Measurements from ENCODE around the gene TFCP2L1. TPM values are rescaled to one million over a fixed set of nuclear protein-coding genes. Genes with fewer than 3 reads are reported as not detected.
A peak's percentile ranks its signal among the peaks of the same experiment; 100 is the strongest.
"Not testable (repeated sequence)": the region's sequence is repeated elsewhere in the genome, so short reads cannot be mapped to it uniquely, and the experiment has no call there.

Gene TFCP2L1
- total RNA-seq, 3 donors from 2014 or later, result 0.03 to 0.08 (median 0.05) TPM

- ATAC-seq (no peak), DNase-seq (no peak)
- Mint-ChIP-seq H3K4me1 (ENCODE audit: low read depth) (peaks cover 3% of the 10 kb centered on the region), H3K9me3 (no peaks in the 10 kb centered on the region), H3K27me3 (ENCODE audit: low read depth) (peaks cover 36% of the 10 kb centered on the region), H3K36me3 (ENCODE audit: insufficient read depth) (no peaks in the 10 kb centered on the region), H3K4me3 (no peak overlapping the region)
Observed at GRCh38 chr2:121304941-121305340, 19.9 kb upstream of the TFCP2L1 start.

- no peaks in the 10 kb centered on the region for H3K36me3 Mint-ChIP-seq (ENCODE audit: insufficient read depth)
- DNase-seq, result no peak
- no peak overlapping the region for H3K4me3 Mint-ChIP-seq
- H3K9me3 Mint-ChIP-seq, result no peaks in the 10 kb centered on the region
- no peaks in the 10 kb centered on the region for H3K4me1 Mint-ChIP-seq (ENCODE audit: low read depth)
- no peak for ATAC-seq
- peaks cover 33% of the 10 kb centered on the region for H3K27me3 Mint-ChIP-seq (ENCODE audit: low read depth)
Observed at GRCh38 chr2:121303531-121304263, 18.7 kb upstream of the TFCP2L1 start.

- H3K4me1 Mint-ChIP-seq (ENCODE audit: low read depth); H3K9me3 Mint-ChIP-seq; H3K36me3 Mint-ChIP-seq (ENCODE audit: insufficient read depth); ATAC-seq; H3K4me3 Mint-ChIP-seq; DNase-seq: not testable (repeated sequence)
- peaks cover 21% of the 10 kb centered on the region for H3K27me3 Mint-ChIP-seq (ENCODE audit: low read depth)
Observed at GRCh38 chr2:121301190-121301589, 16.2 kb upstream of the TFCP2L1 start.

GRCh38 chr2:121298476-121298875 is 13.5 kb upstream of the TFCP2L1 start:
- ATAC-seq (no peak), DNase-seq (no peak)
- H3K4me1 Mint-ChIP-seq (ENCODE audit: low read depth), result no peaks in the 10 kb centered on the region
- H3K27me3 Mint-ChIP-seq (ENCODE audit: low read depth), result peaks cover 16% of the 10 kb centered on the region
- H3K9me3 Mint-ChIP-seq, result no peaks in the 10 kb centered on the region
- H3K36me3 Mint-ChIP-seq (ENCODE audit: insufficient read depth), result no peaks in the 10 kb centered on the region
- H3K4me3 Mint-ChIP-seq, result no peak overlapping the region

GRCh38 chr2:121297866-121298265 is 12.9 kb upstream of the TFCP2L1 start:
- H3K9me3 Mint-ChIP-seq; ATAC-seq; DNase-seq; H3K36me3 Mint-ChIP-seq (ENCODE audit: insufficient read depth); H3K4me1 Mint-ChIP-seq (ENCODE audit: low read depth); H3K4me3 Mint-ChIP-seq: not testable (repeated sequence)
- peaks cover 13% of the 10 kb centered on the region for H3K27me3 Mint-ChIP-seq (ENCODE audit: low read depth)

- no peak for ATAC-seq
- no peak for DNase-seq
- H3K27me3 Mint-ChIP-seq (ENCODE audit: low read depth), result peaks cover 11% of the 10 kb centered on the region
- H3K9me3 Mint-ChIP-seq, result no peaks in the 10 kb centered on the region
- H3K4me1 Mint-ChIP-seq (ENCODE audit: low read depth), result no peaks in the 10 kb centered on the region
- no peaks in the 10 kb centered on the region for H3K36me3 Mint-ChIP-seq (ENCODE audit: insufficient read depth)
- no peak overlapping the region for H3K4me3 Mint-ChIP-seq
Observed at GRCh38 chr2:121297217-121297830, 12.3 kb upstream of the TFCP2L1 start.

- no peaks in the 10 kb centered on the region for H3K4me1 Mint-ChIP-seq (ENCODE audit: low read depth)
- H3K4me3 Mint-ChIP-seq, result no peak overlapping the region
- no peaks in the 10 kb centered on the region for H3K9me3 Mint-ChIP-seq
- H3K36me3 Mint-ChIP-seq (ENCODE audit: insufficient read depth), result no peaks in the 10 kb centered on the region
- H3K27me3 Mint-ChIP-seq (ENCODE audit: low read depth), result peaks cover 10% of the 10 kb centered on the region
- DNase-seq (no peak), ATAC-seq (peak in 1 of 2 donors; percentile 27)
Observed at GRCh38 chr2:121295911-121296650, 11.1 kb upstream of the TFCP2L1 start.

GRCh38 chr2:121294881-121295840 is 10.2 kb upstream of the TFCP2L1 start:
- no peak for DNase-seq
- H3K36me3 Mint-ChIP-seq (ENCODE audit: insufficient read depth), result no peaks in the 10 kb centered on the region
- ATAC-seq, result peak in 1 of 2 donors; percentile 21
- H3K4me1 Mint-ChIP-seq (ENCODE audit: low read depth), result no peaks in the 10 kb centered on the region
- H3K4me3 Mint-ChIP-seq, result no peak overlapping the region
- no peaks in the 10 kb centered on the region for H3K9me3 Mint-ChIP-seq
- peaks cover 4% of the 10 kb centered on the region for H3K27me3 Mint-ChIP-seq (ENCODE audit: low read depth)

GRCh38 chr2:121293450-121294325 is 8.7 kb upstream of the TFCP2L1 start:
- Mint-ChIP-seq H3K27me3 (ENCODE audit: low read depth) (peaks cover 7% of the 10 kb centered on the region), H3K4me3 (no peak overlapping the region), H3K9me3 (no peaks in the 10 kb centered on the region), H3K4me1 (ENCODE audit: low read depth) (no peaks in the 10 kb centered on the region), H3K36me3 (ENCODE audit: insufficient read depth) (no peaks in the 10 kb centered on the region)
- DNase-seq (no peak), ATAC-seq (no peak)

GRCh38 chr2:121291251-121291580 is 6.2 kb upstream of the TFCP2L1 start:
- Mint-ChIP-seq H3K9me3 (no peaks in the 10 kb centered on the region), H3K4me3 (no peak overlapping the region), H3K4me1 (ENCODE audit: low read depth) (no peaks in the 10 kb centered on the region), H3K27me3 (ENCODE audit: low read depth) (peaks cover 16% of the 10 kb centered on the region), H3K36me3 (ENCODE audit: insufficient read depth) (no peaks in the 10 kb centered on the region)
- DNase-seq, result no peak
- no peak for ATAC-seq

- Mint-ChIP-seq H3K4me1 (ENCODE audit: low read depth) (peaks cover 4% of the 10 kb centered on the region), H3K36me3 (ENCODE audit: insufficient read depth) (no peaks in the 10 kb centered on the region), H3K27me3 (ENCODE audit: low read depth) (peaks cover 24% of the 10 kb centered on the region), H3K4me3 (no peak overlapping the region), H3K9me3 (no peaks in the 10 kb centered on the region)
- no peak for ATAC-seq
- DNase-seq, result no peak
Observed at GRCh38 chr2:121289271-121289670, 4.3 kb upstream of the TFCP2L1 start.

- H3K36me3 Mint-ChIP-seq (ENCODE audit: insufficient read depth), result no peaks in the 10 kb centered on the region
- ATAC-seq, result no peak
- H3K4me1 Mint-ChIP-seq (ENCODE audit: low read depth), result peaks cover 9% of the 10 kb centered on the region
Observed at GRCh38 chr2:121288454-121289231, 3.6 kb upstream of the TFCP2L1 start.

GRCh38 chr2:121287956-121288355 is 3.0 kb upstream of the TFCP2L1 start:
- no peaks in the 10 kb centered on the region for H3K9me3 Mint-ChIP-seq
- DNase-seq, result no peak
- peaks cover 9% of the 10 kb centered on the region for H3K4me1 Mint-ChIP-seq (ENCODE audit: low read depth)
- no peaks in the 10 kb centered on the region for H3K36me3 Mint-ChIP-seq (ENCODE audit: insufficient read depth)
- ATAC-seq, result no peak
- peaks cover 35% of the 10 kb centered on the region for H3K27me3 Mint-ChIP-seq (ENCODE audit: low read depth)
- no peak overlapping the region for H3K4me3 Mint-ChIP-seq

More at GRCh38 chr2:121288454-121289231, 3.6 kb upstream of the TFCP2L1 start:
- DNase-seq, result no peak
- H3K9me3 Mint-ChIP-seq, result no peaks in the 10 kb centered on the region
- H3K27me3 Mint-ChIP-seq (ENCODE audit: low read depth), result peaks cover 31% of the 10 kb centered on the region
- H3K4me3 Mint-ChIP-seq, result no peak overlapping the region
